HCT116 (cell line): ENCODE measurements around the gene HRK. TPM values are rescaled to one million over a fixed set of nuclear protein-coding genes. Genes with fewer than 3 reads are reported as not detected.

ENCODE experiments used
- ATAC-seq: fragments of 200-7000 bp; cut with Tn5 transposase; 2 replicates; pipeline ENCODE4 v1.9.1; 2020; ENCODE audit warnings: mild to moderate bottlenecking, moderate library complexity
- BruUV-seq: library from RNA; stranded (reverse); fragments of 400-500 nt; replicated peaks from 2 replicates; lab custom pipeline; 2021; lab: Mats Ljungman, UMichigan
- CTCF ChIA-PET: fragments of 300-600 bp; sonication (Branson Sonifier 250); formaldehyde crosslinking; loops from one replicate; lab custom pipeline; 2021; ENCODE audit warnings: antibody characterized with exemption; lab: Charles Lee
- POLR2A ChIA-PET: fragments of 300-600, 350-600 bp; sonication (Branson Sonifier 250); formaldehyde crosslinking; loops from one replicate; lab custom pipeline; 2021; ENCODE audit warnings: antibody characterized with exemption; lab: Charles Lee
- RAD21 ChIA-PET, 2 experiments: fragments of 300-600 bp; sonication (Branson Sonifier 250); formaldehyde crosslinking; loops; one replicate each; lab custom pipeline; 2023; ENCODE audit warnings: low total read pairs in 2 of 2; ENCODE audit not compliant: uncharacterized antibody in 2 of 2, unreplicated experiment in 2 of 2, low non-redundant PET in 1 of 2; lab: Charles Lee
- DNase-seq: peaks from one replicate; pipeline ENCODE4 v3.0.0-alpha.2; 2010; ENCODE audit warnings: low read depth, low spot score
- H2AFZ ChIP-seq: fragments of 200-600 bp; shearing (Covaris generic), sonication (generic); 2 replicates; pipeline ENCODE4 v1.6.1; 2017; ENCODE audit warnings: low read depth, mixed run types, mixed read lengths, antibody characterized with exemption, low read length; ENCODE audit not compliant: poor library complexity, severe bottlenecking
- H3K27ac ChIP-seq: 2 replicates; pipeline ENCODE4 v1.5.1; 2012; ENCODE audit warnings: low read depth, low read length
- H3K27me3 ChIP-seq: fragments of 200-600 bp; sonication (generic); 2 replicates; pipeline ENCODE4 v1.6.1; 2016; ENCODE audit warnings: mixed run types, low read length, mixed read lengths; ENCODE audit not compliant: insufficient read depth
- H3K36me3 ChIP-seq, 2 experiments: fragments of 200-500 bp in 1 of 2; fragments of 200-600 bp in 1 of 2; sonication (Bioruptor generic) in 1 of 2; sonication (generic) in 1 of 2; 2 replicates each; pipeline versions ENCODE4 v1.5.1 to v1.6.1; 2014 to 2016; ENCODE audit warnings: low read length in 2 of 2, inconsistent platforms in 1 of 2, mixed read lengths in 1 of 2, mixed run types in 1 of 2; ENCODE audit not compliant: insufficient read depth in 2 of 2, control insufficient read depth in 1 of 2
- H3K4me1 ChIP-seq, 2 experiments: fragments of 200-600 bp in 1 of 2; sonication (generic) in 1 of 2; 2 replicates each; pipeline versions ENCODE4 v1.5.1 to v1.6.1; 2012 to 2017; ENCODE audit warnings: low read length in 2 of 2, inconsistent platforms in 1 of 2, mild to moderate bottlenecking in 1 of 2, mixed read lengths in 1 of 2, mixed run types in 1 of 2, moderate library complexity in 1 of 2; ENCODE audit not compliant: insufficient read depth in 2 of 2, control insufficient read depth in 1 of 2
- H3K4me2 ChIP-seq: fragments of 200-600 bp; sonication (generic); 2 replicates; pipeline ENCODE4 v1.6.1; 2017; ENCODE audit warnings: mixed run types, low read length, mixed read lengths
- H3K4me3 ChIP-seq, 2 experiments: fragments of 200-600 bp in 1 of 2; sonication (generic) in 1 of 2; replicated peaks in 1 of 2; 2 replicates each; pipeline ENCODE4 v1.5.1; 2011 to 2016; ENCODE audit warnings: low read length in 2 of 2, control low read depth in 1 of 2, low read depth in 1 of 2, mild to moderate bottlenecking in 1 of 2, mixed read lengths in 1 of 2, mixed run types in 1 of 2
- H3K79me2 ChIP-seq: fragments of 200-600 bp; sonication (generic); 2 replicates; pipeline ENCODE4 v1.6.1; 2017; ENCODE audit warnings: mild to moderate bottlenecking, mixed run types, low read length, moderate library complexity, mixed read lengths; ENCODE audit not compliant: insufficient read depth
- H3K9ac ChIP-seq: fragments of 200-600 bp; sonication (generic); 2 replicates; pipeline ENCODE4 v1.6.1; 2016; ENCODE audit warnings: low read length, mixed read lengths
- H3K9me2 ChIP-seq: fragments of 200-600 bp; sonication (generic), shearing (Covaris generic); 2 replicates; pipeline ENCODE4 v1.6.1; 2017; ENCODE audit warnings: mixed run types, mild to moderate bottlenecking, moderate library complexity; ENCODE audit not compliant: insufficient read depth
- H3K9me3 ChIP-seq, 2 experiments: fragments of 200-500 bp in 1 of 2; fragments of 200-600 bp in 1 of 2; sonication (Bioruptor generic) in 1 of 2; sonication (generic) in 1 of 2; 2 replicates each; pipeline ENCODE4 v1.6.1; 2014 to 2017; ENCODE audit warnings: low read length in 2 of 2, mixed read lengths in 2 of 2, inconsistent platforms in 1 of 2, low read depth in 1 of 2, mild to moderate bottlenecking in 1 of 2, mixed run types in 1 of 2, moderate library complexity in 1 of 2; ENCODE audit not compliant: control insufficient read depth in 1 of 2, insufficient read depth in 1 of 2
- H4K20me1 ChIP-seq: fragments of 200-600 bp; sonication (generic), shearing (Covaris generic); 2 replicates; pipeline ENCODE4 v1.6.1; 2017; ENCODE audit warnings: mixed run types, mild to moderate bottlenecking, moderate library complexity; ENCODE audit not compliant: insufficient read depth
- EGR1 ChIP-seq: IDR thresholded peaks from 2 replicates; pipeline ENCODE4 v1.6.1; 2012; ENCODE audit warnings: low read depth
- ELF1 ChIP-seq: IDR thresholded peaks from 2 replicates; pipeline ENCODE4 v1.6.1; 2012; ENCODE audit warnings: low read depth, borderline replicate concordance
- EZH2 ChIP-seq: fragments of 200-600 bp; sonication (generic); IDR thresholded peaks from 2 replicates; pipeline ENCODE4 v1.6.1; 2017; ENCODE audit warnings: antibody characterized with exemption, mixed run types
- EZH2phosphoT487 ChIP-seq: fragments of 200-600 bp; IDR thresholded peaks from 2 replicates; pipeline ENCODE4 v1.6.1; 2018; ENCODE audit warnings: antibody characterized with exemption, borderline replicate concordance
- FOSL1 ChIP-seq: IDR thresholded peaks from 2 replicates; pipeline ENCODE4 v1.6.1; 2012; ENCODE audit warnings: low read depth
- POLR2AphosphoS5 ChIP-seq: IDR thresholded peaks from 2 replicates; pipeline ENCODE4 v1.6.1; 2011; ENCODE audit warnings: mild to moderate bottlenecking, low read depth, low read length, moderate library complexity
- SIN3A ChIP-seq: IDR thresholded peaks from 2 replicates; pipeline ENCODE4 v1.6.1; 2012; ENCODE audit warnings: low read depth
- YY1 ChIP-seq: IDR thresholded peaks from 2 replicates; pipeline ENCODE4 v1.6.1; 2011; ENCODE audit warnings: low read length, low read depth, moderate library complexity, mild to moderate bottlenecking; ENCODE audit not compliant: insufficient replicate concordance; ENCODE audit errors: extremely low read depth
- intact Hi-C: fragments of 100-400 bp; cut with micrococcal nuclease; formaldehyde crosslinking; loops from 2 replicates; pipeline ENCODE4 v1.10.0; 2022
- total RNA-seq: library from RNA; stranded (reverse); gene quantifications from one replicate; pipeline ENCODE4 v1.2.1, GENCODE V29; 2021; ENCODE audit not compliant: unreplicated experiment
- TF ChIP-seq, protein P1 (sequence below): IDR thresholded peaks from 2 replicates; pipeline ENCODE4 v1.6.1; 2012
- TF ChIP-seq, protein P2 (sequence below): IDR thresholded peaks from 2 replicates; pipeline ENCODE4 v1.6.1; 2011; ENCODE audit warnings: mild to moderate bottlenecking, low read length, moderate library complexity; ENCODE audit not compliant: insufficient replicate concordance; ENCODE audit errors: extremely low read depth
- TF ChIP-seq, protein P3 (sequence below), 3 experiments: fragments of 200-600 bp in 1 of 3; sonication (generic) in 1 of 3; IDR thresholded peaks in 2 of 3; conservative IDR thresholded peaks in 1 of 3; 2 replicates each; pipeline ENCODE4 v1.5.1; 2012 to 2017; ENCODE audit warnings: low read depth in 2 of 3, low read length in 2 of 3, antibody characterized with exemption in 1 of 3, borderline replicate concordance in 1 of 3, control low read depth in 1 of 3, mild to moderate bottlenecking in 1 of 3, mixed read lengths in 1 of 3, mixed run types in 1 of 3, moderate library complexity in 1 of 3; ENCODE audit not compliant: insufficient read depth in 1 of 3
- TF ChIP-seq, protein P4 (sequence below): IDR thresholded peaks from 2 replicates; pipeline ENCODE4 v1.6.1; 2012
- TF ChIP-seq, protein P5 (sequence below): IDR thresholded peaks from 2 replicates; pipeline ENCODE4 v1.6.1; 2012; ENCODE audit warnings: low read depth

HRK gene
- total RNA-seq, 1 experiment from 2014 or later, result 4.3 TPM

DNA sequence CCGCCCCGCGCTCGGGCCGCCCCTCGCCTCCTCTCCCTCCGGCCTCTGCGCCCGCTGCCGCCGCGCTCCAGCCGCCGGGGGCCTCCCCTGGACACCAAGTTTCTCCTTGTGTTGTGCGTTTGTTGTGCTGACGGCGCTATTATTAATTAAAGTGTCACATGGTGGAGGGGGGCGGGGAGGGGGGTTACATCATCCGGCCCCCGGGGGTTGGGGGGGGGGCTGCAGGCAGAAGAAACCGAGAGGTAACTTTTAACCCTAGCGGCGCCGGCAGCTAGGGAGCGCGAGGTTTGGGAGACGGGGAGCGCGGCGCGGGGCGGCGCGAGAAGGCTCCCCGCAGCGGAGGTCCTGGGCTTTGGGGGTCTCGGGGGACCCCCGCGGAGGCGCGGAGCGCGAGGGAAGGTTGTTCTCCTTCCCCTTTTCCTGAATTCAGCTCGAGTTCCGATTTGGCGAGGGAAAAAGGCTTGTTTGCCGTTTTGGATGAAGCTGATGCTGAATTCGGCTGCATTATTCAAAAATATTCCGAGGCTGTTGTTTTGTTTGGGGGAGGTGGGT lies at the start of gene HRK (continued):
- TF ChIP-seq YY1, result no peak
- no peak for TF ChIP-seq EGR1
- TF ChIP-seq, protein P1, sequence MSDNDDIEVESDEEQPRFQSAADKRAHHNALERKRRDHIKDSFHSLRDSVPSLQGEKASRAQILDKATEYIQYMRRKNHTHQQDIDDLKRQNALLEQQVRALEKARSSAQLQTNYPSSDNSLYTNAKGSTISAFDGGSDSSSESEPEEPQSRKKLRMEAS, result no peak; the same call in 1 of the 2 replicates

DNA sequence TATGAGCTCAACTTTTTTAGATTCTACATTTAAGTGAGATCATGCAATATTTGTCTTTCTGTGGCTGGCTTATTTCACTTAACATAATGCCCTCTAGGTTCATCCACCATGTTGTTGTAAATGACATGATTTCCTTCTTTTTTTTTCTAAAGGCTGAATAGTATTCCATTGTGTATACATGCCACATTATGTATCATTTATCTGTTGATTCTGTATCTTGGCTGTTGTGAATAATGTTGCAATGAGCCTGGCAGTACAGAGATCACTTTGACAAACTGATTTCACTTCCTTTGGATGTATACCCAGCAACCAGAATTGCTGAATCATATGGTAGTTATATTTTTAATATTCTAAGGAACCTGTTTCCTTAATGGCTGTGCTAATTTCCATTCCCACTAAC lies 48.6 kb upstream of the HRK start:
- RAD21 ChIA-PET, result no interaction called here
- POLR2A ChIA-PET, result no interaction called here
- DNase-seq, result no peak
- H3K9me2 ChIP-seq, result no peaks in the 10 kb centered on the region
- intact Hi-C loops, result no loop called here
- no peaks in the 10 kb centered on the region for H4K20me1 ChIP-seq
- H3K9me3 ChIP-seq, result no peaks in the 10 kb centered on the region
- no peak overlapping the region for H2AFZ ChIP-seq
- H3K4me2 ChIP-seq, result no peak overlapping the region
- no peaks in the 10 kb centered on the region for H3K27me3 ChIP-seq
- no peak for ATAC-seq
- TF ChIP-seq, protein P2, sequence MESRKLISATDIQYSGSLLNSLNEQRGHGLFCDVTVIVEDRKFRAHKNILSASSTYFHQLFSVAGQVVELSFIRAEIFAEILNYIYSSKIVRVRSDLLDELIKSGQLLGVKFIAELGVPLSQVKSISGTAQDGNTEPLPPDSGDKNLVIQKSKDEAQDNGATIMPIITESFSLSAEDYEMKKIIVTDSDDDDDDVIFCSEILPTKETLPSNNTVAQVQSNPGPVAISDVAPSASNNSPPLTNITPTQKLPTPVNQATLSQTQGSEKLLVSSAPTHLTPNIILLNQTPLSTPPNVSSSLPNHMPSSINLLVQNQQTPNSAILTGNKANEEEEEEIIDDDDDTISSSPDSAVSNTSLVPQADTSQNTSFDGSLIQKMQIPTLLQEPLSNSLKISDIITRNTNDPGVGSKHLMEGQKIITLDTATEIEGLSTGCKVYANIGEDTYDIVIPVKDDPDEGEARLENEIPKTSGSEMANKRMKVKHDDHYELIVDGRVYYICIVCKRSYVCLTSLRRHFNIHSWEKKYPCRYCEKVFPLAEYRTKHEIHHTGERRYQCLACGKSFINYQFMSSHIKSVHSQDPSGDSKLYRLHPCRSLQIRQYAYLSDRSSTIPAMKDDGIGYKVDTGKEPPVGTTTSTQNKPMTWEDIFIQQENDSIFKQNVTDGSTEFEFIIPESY, result no peak
- TF ChIP-seq, protein P3, sequence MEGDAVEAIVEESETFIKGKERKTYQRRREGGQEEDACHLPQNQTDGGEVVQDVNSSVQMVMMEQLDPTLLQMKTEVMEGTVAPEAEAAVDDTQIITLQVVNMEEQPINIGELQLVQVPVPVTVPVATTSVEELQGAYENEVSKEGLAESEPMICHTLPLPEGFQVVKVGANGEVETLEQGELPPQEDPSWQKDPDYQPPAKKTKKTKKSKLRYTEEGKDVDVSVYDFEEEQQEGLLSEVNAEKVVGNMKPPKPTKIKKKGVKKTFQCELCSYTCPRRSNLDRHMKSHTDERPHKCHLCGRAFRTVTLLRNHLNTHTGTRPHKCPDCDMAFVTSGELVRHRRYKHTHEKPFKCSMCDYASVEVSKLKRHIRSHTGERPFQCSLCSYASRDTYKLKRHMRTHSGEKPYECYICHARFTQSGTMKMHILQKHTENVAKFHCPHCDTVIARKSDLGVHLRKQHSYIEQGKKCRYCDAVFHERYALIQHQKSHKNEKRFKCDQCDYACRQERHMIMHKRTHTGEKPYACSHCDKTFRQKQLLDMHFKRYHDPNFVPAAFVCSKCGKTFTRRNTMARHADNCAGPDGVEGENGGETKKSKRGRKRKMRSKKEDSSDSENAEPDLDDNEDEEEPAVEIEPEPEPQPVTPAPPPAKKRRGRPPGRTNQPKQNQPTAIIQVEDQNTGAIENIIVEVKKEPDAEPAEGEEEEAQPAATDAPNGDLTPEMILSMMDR (IDR thresholded peaks at IDR 0.05 in 2 of 3, conservative IDR thresholded peaks at IDR 0.05 in 1 of 3; ENCODE audit: borderline replicate concordance in 1 of 3, insufficient read depth in 1 of 3, low read depth in 2 of 3, low read length in 2 of 3), result no peak
- no peak for TF ChIP-seq POLR2AphosphoS5
- no peak for TF ChIP-seq EZH2phosphoT487
- TF ChIP-seq EZH2, result no peak
- TF ChIP-seq YY1, result no peak
- TF ChIP-seq, protein P4, sequence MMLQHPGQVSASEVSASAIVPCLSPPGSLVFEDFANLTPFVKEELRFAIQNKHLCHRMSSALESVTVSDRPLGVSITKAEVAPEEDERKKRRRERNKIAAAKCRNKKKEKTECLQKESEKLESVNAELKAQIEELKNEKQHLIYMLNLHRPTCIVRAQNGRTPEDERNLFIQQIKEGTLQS, result no peak
- no peak for TF ChIP-seq FOSL1
- TF ChIP-seq SIN3A, result no peak
- TF ChIP-seq, protein P5, sequence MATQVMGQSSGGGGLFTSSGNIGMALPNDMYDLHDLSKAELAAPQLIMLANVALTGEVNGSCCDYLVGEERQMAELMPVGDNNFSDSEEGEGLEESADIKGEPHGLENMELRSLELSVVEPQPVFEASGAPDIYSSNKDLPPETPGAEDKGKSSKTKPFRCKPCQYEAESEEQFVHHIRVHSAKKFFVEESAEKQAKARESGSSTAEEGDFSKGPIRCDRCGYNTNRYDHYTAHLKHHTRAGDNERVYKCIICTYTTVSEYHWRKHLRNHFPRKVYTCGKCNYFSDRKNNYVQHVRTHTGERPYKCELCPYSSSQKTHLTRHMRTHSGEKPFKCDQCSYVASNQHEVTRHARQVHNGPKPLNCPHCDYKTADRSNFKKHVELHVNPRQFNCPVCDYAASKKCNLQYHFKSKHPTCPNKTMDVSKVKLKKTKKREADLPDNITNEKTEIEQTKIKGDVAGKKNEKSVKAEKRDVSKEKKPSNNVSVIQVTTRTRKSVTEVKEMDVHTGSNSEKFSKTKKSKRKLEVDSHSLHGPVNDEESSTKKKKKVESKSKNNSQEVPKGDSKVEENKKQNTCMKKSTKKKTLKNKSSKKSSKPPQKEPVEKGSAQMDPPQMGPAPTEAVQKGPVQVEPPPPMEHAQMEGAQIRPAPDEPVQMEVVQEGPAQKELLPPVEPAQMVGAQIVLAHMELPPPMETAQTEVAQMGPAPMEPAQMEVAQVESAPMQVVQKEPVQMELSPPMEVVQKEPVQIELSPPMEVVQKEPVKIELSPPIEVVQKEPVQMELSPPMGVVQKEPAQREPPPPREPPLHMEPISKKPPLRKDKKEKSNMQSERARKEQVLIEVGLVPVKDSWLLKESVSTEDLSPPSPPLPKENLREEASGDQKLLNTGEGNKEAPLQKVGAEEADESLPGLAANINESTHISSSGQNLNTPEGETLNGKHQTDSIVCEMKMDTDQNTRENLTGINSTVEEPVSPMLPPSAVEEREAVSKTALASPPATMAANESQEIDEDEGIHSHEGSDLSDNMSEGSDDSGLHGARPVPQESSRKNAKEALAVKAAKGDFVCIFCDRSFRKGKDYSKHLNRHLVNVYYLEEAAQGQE, result no peak
- no peak for TF ChIP-seq ELF1
- H3K79me2 ChIP-seq, result 0 out of 2 replicates have a peak, but pooled peaks cover 4% of the 10 kb centered on the region
- CTCF ChIA-PET, result no interaction called here
- no peak overlapping the region for H3K4me3 ChIP-seq
- no peak overlapping the region for H3K9ac ChIP-seq
- peaks cover 0 to 2% of the 10 kb centered on the region in 2 experiments; a peak in 1 of 4 replicates for H3K36me3 ChIP-seq
- no TSS peak for BruUV-seq
- no peak overlapping the region for H3K27ac ChIP-seq
- peaks cover 0 to 6% of the 10 kb centered on the region in 2 experiments; a peak in 2 of 4 replicates for H3K4me1 ChIP-seq
